ENCODE measurements around the gene FEN1. TPM values are rescaled to one million over a fixed set of nuclear protein-coding genes. Genes with fewer than 3 reads are reported as not detected.

FEN1 gene
- 27.4 and 48.5 TPM in 2 replicates for total RNA-seq

DNA sequence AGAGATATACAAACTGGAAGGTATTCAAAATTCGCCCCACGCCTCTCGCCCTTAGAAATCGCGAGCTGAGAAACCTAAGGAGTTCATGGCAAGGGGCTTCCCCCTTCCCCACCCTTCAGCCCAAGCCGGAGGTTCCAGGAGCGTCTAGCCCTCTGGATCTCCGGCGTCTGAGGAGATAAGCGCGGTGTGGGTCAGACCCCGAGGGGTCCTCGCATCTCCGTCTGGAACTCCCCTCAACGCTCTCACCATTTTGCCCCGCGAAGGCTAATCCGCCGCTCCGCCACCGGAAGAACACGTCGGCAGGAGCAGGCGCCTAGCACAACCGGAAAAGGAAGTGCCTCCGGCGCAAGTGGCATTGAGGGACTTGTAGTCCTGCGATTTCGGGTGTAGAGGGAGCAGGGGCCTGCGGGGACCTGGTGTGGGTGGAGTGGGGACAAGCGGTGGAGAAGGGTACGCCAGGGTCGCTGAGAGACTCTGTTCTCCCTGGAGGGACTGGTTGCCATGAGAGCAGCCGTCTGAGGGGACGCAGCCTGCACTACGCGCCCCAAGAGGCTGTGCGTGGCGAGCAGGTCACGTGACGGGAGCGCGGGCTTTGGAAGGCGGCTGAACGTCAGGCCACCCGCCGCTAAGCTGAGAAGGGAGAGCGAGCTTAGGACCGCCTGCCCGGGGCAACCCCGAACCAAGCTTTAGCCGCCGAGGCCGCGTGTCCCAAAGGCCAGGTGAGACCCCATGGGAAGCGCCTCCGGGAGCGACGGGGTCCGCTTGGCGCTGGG, at the start of gene FEN1, which contains the start of gene TMEM258:
TSS of gene FEN1 (plus strand) at position 602 of the 773 bp plus-strand sequence. CDS start 2,451 bp downstream, outside the sequence.
TSS of gene TMEM258 (minus strand) at position 290 of the 773 bp plus-strand sequence. CDS start at position 249, 41 bp downstream.
- peak; percentile 96 for DNase-seq

DNA sequence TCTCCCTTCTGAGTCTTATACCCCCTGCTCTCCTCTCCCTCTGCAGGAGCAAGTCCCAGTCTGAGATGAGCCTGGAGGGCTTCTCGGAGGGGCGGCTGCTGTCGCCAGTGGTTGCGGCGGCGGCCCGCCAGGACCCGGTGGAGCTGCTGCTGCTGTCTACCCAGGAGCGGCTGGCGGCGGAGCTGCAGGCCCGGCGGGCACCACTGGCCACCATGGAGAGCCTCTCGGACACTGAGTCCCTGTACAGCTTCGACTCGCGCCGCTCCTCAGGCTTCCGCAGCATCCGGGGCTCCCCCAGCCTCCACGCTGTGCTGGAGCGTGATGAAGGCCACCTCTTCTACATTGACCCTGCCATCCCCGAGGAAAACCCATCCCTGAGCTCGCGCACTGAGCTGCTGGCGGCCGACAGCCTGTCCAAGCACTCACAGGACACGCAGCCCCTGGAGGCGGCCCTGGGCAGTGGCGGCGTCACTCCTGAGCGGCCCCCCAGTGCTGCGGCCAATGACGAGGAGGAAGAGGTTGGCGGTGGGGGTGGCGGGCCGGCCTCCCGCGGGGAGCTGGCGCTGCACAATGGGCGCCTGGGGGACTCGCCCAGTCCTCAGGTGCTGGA, 49.1 kb upstream of the FEN1 start:
- no peak for DNase-seq

DNA sequence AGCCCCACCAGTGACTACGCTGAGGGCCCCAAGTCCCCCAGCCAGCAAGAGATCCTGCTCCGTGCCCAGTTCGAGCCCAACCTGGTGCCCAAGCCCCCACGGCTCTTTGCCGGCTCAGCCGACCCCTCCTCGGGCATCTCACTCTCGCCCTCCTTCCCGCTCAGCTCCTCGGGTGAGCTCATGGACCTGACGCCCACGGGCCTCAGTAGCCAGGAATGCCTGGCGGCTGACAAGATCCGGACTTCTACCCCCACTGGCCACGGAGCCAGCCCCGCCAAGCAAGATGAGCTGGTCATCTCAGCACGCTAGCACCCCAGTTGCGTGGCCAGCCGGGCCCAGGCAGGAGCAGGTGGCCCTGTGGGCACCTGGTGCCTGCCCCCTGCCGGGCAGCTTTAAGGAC, 48.5 kb upstream of the FEN1 start:
- no peak for DNase-seq

GRCh38 chr11:61744609-61745156, 48.0 kb upstream of the FEN1 start:
- no peak for DNase-seq

DNA sequence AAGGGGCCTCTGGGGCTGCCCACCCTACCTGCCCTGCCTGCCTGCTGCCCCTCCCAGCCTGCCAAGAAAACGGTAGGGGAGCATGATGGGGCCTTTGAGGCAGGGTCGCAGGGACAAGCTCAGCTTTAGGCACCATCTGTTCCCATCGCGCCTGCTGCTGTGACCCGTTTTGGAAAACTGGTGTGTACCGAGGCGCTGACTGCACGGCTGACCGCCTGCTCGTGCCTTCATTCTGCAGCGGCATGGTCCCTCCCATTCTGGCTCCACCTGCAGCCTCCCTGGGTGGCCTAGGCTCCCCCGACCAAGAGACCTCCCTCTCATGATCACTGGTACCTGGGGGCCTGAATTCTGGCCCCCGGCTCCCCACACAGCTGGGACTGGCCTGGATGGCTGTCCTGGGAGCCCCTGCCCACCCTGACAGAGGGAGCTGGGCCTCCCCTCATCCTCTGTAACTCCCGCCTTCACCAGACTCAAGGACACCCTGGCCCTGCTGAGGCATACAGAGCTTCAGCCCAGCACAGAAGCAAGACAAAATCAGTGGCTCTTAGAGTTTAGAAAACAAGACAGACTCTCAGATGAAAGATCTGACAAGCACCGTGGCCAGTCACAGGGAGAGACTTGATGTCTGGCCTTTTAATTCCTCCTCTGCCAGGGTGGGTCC, 46.8 kb upstream of the FEN1 start:
- no peak for DNase-seq

DNA sequence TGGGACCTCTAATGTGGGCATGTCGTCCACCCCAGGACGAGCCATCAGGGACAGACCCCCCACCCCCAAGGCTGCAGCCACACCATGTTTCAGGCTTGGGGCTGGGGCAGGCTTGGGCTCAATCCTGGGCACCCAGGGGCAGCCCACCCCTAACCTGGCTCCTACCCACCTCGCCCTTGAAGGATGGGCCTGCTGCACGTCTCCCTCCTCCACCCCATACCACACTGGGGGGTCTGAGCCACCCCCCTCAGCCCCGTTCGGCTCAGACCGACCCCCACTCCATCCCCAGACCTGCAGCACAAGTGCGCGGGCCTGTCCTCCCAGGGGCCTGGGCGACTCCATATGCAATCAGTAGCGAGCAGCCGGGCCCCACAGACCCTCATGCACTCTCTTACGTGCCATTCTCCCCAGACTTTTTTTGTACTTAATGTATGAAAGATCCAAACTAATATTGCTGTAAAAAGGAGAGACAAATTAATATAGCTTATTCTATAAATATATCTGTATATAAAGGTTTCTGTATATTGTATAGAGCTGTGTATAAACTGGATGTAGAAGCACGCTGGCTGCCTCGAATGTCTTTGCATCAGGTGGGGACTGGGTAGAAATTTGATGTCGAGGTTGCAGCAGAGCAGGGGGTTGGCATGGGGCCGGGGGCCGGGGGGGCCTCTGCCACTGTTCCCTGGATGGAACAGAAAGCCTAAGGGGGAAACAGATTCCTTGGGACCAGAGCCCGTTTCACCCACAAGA, 46.1 kb upstream of the FEN1 start:
- DNase-seq: no peak

DNA sequence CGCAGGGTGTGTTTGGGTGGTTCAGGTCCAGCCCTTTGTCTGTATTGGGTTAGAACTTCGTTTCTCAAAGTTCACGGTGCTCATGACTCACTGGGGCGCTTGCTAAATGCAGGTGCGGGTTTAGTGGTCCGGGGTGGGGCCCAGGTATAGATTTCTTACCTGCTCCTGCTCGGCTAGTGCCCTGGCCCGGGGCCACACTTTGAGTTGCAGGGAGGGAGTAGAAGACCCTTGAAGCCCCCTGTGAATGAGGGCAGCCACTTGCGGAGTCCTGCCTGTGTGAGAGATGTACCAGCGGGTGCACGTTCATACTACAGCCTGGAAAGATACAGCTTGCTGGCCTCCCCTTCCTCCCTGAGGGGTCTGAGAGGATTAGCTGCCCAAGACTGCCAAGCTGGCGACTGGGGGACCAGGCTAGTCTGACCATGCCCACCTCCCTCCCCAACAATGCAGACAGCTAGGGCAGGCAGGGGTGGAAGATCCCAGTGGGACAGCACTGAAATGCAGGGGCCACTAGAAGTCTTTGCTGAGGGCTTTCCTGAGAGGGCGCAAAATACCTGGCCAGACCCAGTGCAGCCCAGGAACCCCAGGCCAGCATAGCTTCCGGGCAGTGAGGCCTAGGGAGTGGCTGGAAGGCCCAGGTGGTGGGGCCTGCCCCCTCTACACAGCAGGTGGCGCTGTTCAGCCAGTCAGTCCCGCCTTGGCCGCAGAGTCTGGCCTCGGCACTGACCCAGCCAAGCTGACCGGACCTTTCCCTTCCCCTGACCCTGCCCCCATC, 45.3 kb upstream of the FEN1 start:
- DNase-seq: peak; percentile 81

DNA sequence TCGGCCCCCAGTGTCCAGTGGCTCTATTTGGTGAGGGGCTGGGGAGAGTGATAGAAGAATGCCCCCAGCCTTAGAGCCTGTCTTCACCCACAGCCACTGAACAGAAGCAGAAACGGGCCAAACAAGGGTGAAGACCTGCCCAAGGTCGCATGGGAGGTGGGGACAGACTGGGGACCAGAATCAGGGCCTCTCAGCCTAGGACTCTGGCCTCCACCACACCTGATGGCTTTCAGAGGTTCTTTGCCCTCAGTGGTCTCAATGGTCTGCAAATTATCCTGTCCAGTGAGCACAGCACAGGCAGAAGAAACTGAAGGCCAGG, 44.8 kb upstream of the FEN1 start:
- DNase-seq: no peak

DNA sequence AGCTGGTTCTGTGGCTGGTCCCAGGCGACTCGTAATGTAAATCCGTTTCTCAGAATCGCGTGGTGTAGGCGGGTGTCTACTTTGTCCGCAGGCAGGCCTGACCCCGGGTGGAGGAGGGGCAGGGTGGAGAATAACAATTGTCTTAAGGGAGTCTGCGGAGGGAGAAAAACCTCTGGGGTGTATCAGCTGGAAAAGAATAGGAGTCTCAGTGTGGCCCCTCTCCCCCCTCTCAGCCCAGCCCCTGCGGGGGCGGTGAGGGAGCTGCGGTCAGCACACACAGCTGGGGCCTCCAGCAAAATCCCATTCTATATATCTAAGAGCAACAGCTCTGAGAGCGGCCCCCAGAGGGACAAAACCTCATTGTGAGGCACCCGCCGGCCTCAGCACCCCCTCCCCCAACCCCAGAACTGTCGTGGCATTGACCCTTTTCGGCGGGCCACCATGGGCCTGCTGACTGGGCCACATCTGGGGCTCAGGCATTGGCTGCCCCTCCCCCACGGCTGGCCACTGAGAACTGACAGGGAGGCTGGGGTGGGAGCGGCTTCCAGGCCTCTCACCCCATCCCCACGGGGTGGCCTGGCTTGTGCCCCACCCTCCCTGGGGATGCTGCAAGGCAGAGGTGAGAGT, 43.0 kb upstream of the FEN1 start:
- no peak for DNase-seq

GRCh38 chr11:61750631-61751273, 42.0 kb upstream of the FEN1 start:
- DNase-seq: no peak

- no peak for DNase-seq
These were observed 41.3 kb upstream of the FEN1 start for GRCh38 chr11:61751384-61751783.

DNA sequence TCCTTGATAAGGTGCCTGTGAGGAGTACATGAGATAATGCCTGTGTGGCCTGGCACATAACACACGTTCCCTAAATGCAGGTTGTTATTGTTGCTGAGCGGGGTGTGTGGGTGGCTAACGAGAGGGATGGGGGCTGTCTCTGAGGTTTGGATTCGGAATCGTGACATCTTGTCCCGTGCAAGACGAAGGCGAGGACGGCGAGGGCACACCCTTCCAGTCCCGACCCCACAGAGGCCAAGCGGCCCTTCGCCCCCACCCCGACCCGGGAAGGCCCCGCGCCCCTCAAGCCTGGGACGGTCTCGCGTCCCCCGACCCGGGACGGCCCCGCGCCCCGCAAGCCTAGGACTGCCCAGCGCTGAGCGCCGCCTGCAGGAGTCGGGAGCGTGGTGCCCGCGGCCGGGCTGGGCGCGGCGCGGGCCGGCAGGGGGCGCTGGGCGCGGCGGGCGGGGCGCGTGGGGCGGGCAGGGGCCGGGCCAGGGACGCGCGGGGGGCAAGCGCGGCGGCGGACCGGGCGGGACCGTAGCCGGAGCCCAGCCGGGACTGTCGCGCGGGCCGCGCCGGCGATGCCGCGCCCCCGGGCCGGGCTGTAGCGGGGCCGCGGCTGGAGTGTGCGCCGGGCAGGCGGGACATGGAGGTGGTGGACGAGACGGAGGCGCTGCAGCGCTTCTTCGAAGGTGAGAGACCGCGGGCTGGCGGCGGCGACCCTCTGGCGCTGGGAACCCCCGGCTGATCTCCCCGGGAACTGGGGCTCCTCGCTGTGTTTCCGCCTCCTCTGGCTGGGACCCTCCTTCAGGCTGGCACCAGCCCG, 40.4 kb upstream of the FEN1 start, which contains the start of gene MYRF:
TSS of gene MYRF (plus strand) at position 520 of the 808 bp plus-strand sequence. CDS start at position 629, 109 bp downstream.
- DNase-seq: peak; percentile 54

GRCh38 chr11:61752925-61753521, 39.7 kb upstream of the FEN1 start:
- no peak for DNase-seq

GRCh38 chr11:61753672-61754071, 39.0 kb upstream of the FEN1 start:
- no peak for DNase-seq

GRCh38 chr11:61754534-61755482, 37.9 kb upstream of the FEN1 start:
- no peak for DNase-seq

GRCh38 chr11:61756147-61756451, 36.6 kb upstream of the FEN1 start:
- DNase-seq: no peak

DNA sequence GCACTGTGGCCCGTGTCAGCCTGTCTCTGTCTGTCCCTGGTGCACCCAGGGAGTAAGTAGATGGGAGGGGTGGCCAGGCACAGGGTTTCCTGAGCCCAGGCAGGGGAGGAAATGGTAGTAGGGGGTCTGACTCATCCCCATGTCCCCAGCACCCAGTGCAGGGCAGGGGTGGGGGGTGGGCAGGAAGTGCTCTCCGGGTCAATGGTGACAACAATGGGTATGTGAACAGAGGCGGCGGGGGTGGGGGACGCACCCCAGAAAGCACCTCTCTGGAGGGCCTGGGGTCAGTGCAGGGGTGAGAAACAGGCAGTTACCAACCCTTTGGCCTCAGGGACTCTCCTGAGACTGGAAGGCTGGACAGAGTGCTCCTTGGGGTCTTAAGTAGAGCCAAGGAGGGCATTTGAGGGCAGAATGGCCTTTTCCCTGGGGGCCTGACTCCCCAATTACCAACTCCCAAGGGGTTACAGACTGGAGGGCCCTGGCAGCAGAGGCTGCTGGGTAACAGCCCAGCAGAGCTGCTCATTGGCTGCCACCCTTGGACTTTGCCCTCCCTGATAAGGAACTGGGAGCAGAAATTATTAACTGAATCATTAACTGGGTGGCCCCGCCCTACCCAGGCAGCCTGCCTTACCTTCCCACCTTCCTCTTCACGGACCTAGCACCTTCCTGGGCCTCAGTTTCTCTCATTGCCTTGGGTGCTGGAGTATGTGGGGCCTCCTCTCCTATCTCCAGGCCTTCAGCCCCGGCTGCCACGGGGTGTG, 36.1 kb upstream of the FEN1 start:
- peak; percentile 39 for DNase-seq

All from dermis blood vessel endothelial cell (primary cell).